SK-N-SH treated with all-trans-retinoic acid at 6 μM for 48 hours (cell line): ENCODE measurements around the gene STRA8.

Source experiments
- CSRNP3 ChIP-seq: fragments of 250-450 bp; sonication (Bioruptor Pico); IDR thresholded peaks from 2 replicates; pipeline ENCODE4 v1.5.1; 2021; ENCODE audit warnings: mild to moderate bottlenecking, moderate library complexity
- PPARA ChIP-seq: fragments of 250-450 bp; sonication (Bioruptor Pico); IDR thresholded peaks from 2 replicates; pipeline ENCODE4 v1.5.0; 2020; ENCODE audit warnings: mild to moderate bottlenecking, borderline replicate concordance
- ZFP3 ChIP-seq: fragments of 250-450 bp; sonication (Bioruptor Pico); IDR thresholded peaks from 2 replicates; pipeline ENCODE4 v1.5.0; 2020; ENCODE audit warnings: mild to moderate bottlenecking, moderate library complexity
- TF ChIP-seq, protein P1 (sequence below): fragments of 250-450 bp; sonication (Bioruptor Pico); IDR thresholded peaks from 2 replicates; pipeline ENCODE4 v1.5.1; 2020; ENCODE audit warnings: low read depth, mild to moderate bottlenecking, moderate library complexity

GRCh38 chr7:135207406-135208101, 26.1 kb upstream of the STRA8 start:
- TF ChIP-seq CSRNP3 (CRISPR knock-in tag) = no peak
- no peak for TF ChIP-seq ZFP3 (CRISPR knock-in tag)
- TF ChIP-seq, protein P1, sequence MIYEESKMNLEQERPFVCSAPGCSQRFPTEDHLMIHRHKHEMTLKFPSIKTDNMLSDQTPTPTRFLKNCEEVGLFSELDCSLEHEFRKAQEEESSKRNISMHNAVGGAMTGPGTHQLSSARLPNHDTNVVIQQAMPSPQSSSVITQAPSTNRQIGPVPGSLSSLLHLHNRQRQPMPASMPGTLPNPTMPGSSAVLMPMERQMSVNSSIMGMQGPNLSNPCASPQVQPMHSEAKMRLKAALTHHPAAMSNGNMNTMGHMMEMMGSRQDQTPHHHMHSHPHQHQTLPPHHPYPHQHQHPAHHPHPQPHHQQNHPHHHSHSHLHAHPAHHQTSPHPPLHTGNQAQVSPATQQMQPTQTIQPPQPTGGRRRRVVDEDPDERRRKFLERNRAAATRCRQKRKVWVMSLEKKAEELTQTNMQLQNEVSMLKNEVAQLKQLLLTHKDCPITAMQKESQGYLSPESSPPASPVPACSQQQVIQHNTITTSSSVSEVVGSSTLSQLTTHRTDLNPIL (CRISPR knock-in tag) = no peak
- TF ChIP-seq PPARA = no peak
